Measurements from ENCODE around the gene TLK1. TPM values are rescaled to one million over a fixed set of nuclear protein-coding genes. Genes with fewer than 3 reads are reported as not detected.

TLK1 gene
- total RNA-seq, 1 donor from 2014 or later: 101 TPM

GRCh38 chr2:171169839-171170238 is 9.1 kb upstream of the TLK1 start:
- intact Hi-C loops (cut with micrococcal nuclease): no loop called here

GRCh38 chr2:171169333-171169732 is 8.6 kb upstream of the TLK1 start:
- intact Hi-C loops (cut with micrococcal nuclease): no loop called here

GRCh38 chr2:171167352-171167997 is 6.8 kb upstream of the TLK1 start:
- intact Hi-C loops (cut with micrococcal nuclease): no loop called here

- intact Hi-C loops (cut with micrococcal nuclease): no loop called here
Measured at GRCh38 chr2:171166328-171166983, 5.8 kb upstream of the TLK1 start.

- intact Hi-C loops (cut with micrococcal nuclease): no loop called here
Measured at GRCh38 chr2:171165967-171166327, 5.3 kb upstream of the TLK1 start.

GRCh38 chr2:171163261-171163660 is 2.6 kb upstream of the TLK1 start:
- intact Hi-C loops (cut with micrococcal nuclease): loop anchor here (5.0 kb wide), 6 partner anchors 84 to 524 kb away; partner anchors contain the start of genes CYBRD1, DYNC1I2 and ERICH2

GRCh38 chr2:171162522-171163197 is 2.0 kb upstream of the TLK1 start:
- intact Hi-C loops (cut with micrococcal nuclease): loop anchor here (5.0 kb wide), 6 partner anchors 85 to 525 kb away; partner anchors contain the start of genes CYBRD1, DYNC1I2 and ERICH2

- intact Hi-C loops (cut with micrococcal nuclease): loop anchor here (1.0 to 5.0 kb wide), 10 partner anchors 50 to 526 kb away; partner anchors contain the start of genes CYBRD1, DCAF17, DYNC1I2 and ERICH2
Measured at GRCh38 chr2:171160956-171161740, 455 bp upstream of the TLK1 start.

GRCh38 chr2:171159372-171160118 is 1.1 kb downstream of the TLK1 start:
- intact Hi-C loops (cut with micrococcal nuclease): loop anchor here (1.0 to 5.0 kb wide), 10 partner anchors 73 to 528 kb away; partner anchors contain the start of genes CYBRD1, DCAF17, DYNC1I2 and ERICH2

GRCh38 chr2:171158790-171159371 is 1.8 kb downstream of the TLK1 start:
- intact Hi-C loops (cut with micrococcal nuclease): loop anchor here (1.0 to 2.0 kb wide), 2 partner anchors 72 to 186 kb away; no protein-coding TSS in a partner anchor

- intact Hi-C loops (cut with micrococcal nuclease): loop anchor here (2.0 kb wide), 1 partner anchor 71 kb away; no protein-coding TSS in a partner anchor
Measured at GRCh38 chr2:171158036-171158789, 2.5 kb downstream of the TLK1 start.

- intact Hi-C loops (cut with micrococcal nuclease): no loop called here
Measured at GRCh38 chr2:171157109-171157500, 3.6 kb downstream of the TLK1 start.

GRCh38 chr2:171154348-171154747 is 6.3 kb downstream of the TLK1 start:
- intact Hi-C loops (cut with micrococcal nuclease): no loop called here

- intact Hi-C loops (cut with micrococcal nuclease): no loop called here
Measured at GRCh38 chr2:171150694-171151285, 9.9 kb downstream of the TLK1 start.

GRCh38 chr2:171149986-171150693 is 10.6 kb downstream of the TLK1 start:
- intact Hi-C loops (cut with micrococcal nuclease): no loop called here

GRCh38 chr2:171149171-171149938 is 11.3 kb downstream of the TLK1 start:
- intact Hi-C loops (cut with micrococcal nuclease): no loop called here

GRCh38 chr2:171147081-171147480 is 13.6 kb downstream of the TLK1 start:
- intact Hi-C loops (cut with micrococcal nuclease): no loop called here

- intact Hi-C loops (cut with micrococcal nuclease): no loop called here
Measured at GRCh38 chr2:171146633-171147032, 14.1 kb downstream of the TLK1 start.
